ENCODE data around the gene MTRF1L. TPM values are rescaled to one million over a fixed set of nuclear protein-coding genes. Genes with fewer than 3 reads are reported as not detected.

The MTRF1L gene
- total and polyA plus RNA-seq, 2 of the 13 experiments (the other 11 are each of a cell fraction or from before 2014, with no cell fraction given) = 17.6 to 28.7 TPM

DNA sequence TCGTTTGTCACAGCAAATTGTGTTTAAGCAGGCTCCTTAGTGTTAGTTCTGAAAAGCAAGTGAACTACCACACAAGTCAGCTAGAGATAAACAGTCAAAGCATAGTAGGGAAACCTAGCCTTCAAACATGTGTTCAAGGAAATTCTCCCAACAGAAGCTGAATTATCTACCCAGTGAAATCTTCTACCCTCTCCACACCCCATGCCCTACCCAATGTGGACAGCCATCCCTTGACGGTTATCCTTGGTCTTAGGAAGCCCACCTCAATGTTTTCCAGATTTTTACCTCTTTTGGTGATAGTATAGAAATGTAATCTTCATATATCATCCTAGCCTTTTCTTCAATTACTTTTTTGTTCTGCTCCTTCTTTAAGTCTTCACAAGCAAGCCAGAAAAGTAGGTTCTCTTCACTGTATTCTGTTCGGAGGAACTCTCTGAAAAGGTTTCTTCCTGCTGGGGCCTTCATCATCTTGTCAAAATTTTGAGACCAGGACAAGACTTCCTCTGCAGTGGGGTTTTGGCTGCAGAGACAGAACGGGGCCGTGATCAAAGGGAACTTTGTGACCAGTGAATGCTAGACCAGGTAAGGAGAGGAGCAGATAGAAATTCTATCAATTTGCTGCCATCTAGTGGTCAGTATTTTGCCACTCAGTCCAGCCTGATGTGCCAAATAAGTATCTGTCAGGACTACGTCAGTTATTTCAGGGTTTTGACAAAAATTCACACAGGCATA, 21.6 kb upstream of the MTRF1L start (continued):
- TF ChIP-seq SP140L (CRISPR knock-in tag; IDR thresholded peaks at IDR 0.05; ENCODE audit: borderline replicate concordance) (peak; percentile 75; the same call in 1 of the 2 replicates), ZNF10 (CRISPR knock-in tag; IDR thresholded peaks at IDR 0.05; ENCODE audit: borderline replicate concordance, low read depth) (no peak), MAFF (IDR thresholded peaks at IDR 0.05; ENCODE audit: low read depth, low read length) (peak; percentile 1; the same call in 1 of the 2 replicates), KAT8 (CRISPR knock-in tag; IDR thresholded peaks at IDR 0.05) (peak; percentile 36; the same call in 1 of the 2 replicates), MLLT10 (CRISPR knock-in tag; IDR thresholded peaks at IDR 0.05) (no peak), ZNF678 (CRISPR knock-in tag; IDR thresholded peaks at IDR 0.05) (no peak), MIER3 (CRISPR knock-in tag; IDR thresholded peaks at IDR 0.05; ENCODE audit: borderline replicate concordance) (0 out of 2 replicates have a peak, but pooled peaks have one; percentile 54), ZMYM4 (CRISPR knock-in tag; IDR thresholded peaks at IDR 0.05) (peak; percentile 32; the same call in 1 of the 2 replicates), ZNF607 (CRISPR knock-in tag; IDR thresholded peaks at IDR 0.05; ENCODE audit: borderline replicate concordance) (peak; percentile 43; the same call in 1 of the 2 replicates), ZKSCAN8 (CRISPR knock-in tag; IDR thresholded peaks at IDR 0.05; ENCODE audit: borderline replicate concordance) (0 out of 2 replicates have a peak, but pooled peaks have one; percentile 30), ZNF501 (CRISPR knock-in tag; IDR thresholded peaks at IDR 0.05) (0 out of 2 replicates have a peak, but pooled peaks have one; percentile 25), MIER2 (CRISPR knock-in tag; IDR thresholded peaks at IDR 0.05) (0 out of 2 replicates have a peak, but pooled peaks have one; percentile 29), TBX3 (IDR thresholded peaks at IDR 0.05; ENCODE audit: borderline replicate concordance) (no peak), SMAD1 (CRISPR knock-in tag; IDR thresholded peaks at IDR 0.05; ENCODE audit: borderline replicate concordance, low read depth) (no peak)
- TF ChIP-seq, protein P1, sequence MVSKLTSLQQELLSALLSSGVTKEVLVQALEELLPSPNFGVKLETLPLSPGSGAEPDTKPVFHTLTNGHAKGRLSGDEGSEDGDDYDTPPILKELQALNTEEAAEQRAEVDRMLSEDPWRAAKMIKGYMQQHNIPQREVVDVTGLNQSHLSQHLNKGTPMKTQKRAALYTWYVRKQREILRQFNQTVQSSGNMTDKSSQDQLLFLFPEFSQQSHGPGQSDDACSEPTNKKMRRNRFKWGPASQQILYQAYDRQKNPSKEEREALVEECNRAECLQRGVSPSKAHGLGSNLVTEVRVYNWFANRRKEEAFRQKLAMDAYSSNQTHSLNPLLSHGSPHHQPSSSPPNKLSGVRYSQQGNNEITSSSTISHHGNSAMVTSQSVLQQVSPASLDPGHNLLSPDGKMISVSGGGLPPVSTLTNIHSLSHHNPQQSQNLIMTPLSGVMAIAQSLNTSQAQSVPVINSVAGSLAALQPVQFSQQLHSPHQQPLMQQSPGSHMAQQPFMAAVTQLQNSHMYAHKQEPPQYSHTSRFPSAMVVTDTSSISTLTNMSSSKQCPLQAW (CRISPR knock-in tag; IDR thresholded peaks at IDR 0.05) = peak; percentile 63

Data from HepG2 (cell line).